HepG2 (cell line): ENCODE results near the gene MYCT1. TPM values are rescaled to one million over a fixed set of nuclear protein-coding genes. Genes with fewer than 3 reads are reported as not detected.

Source experiments
- ATAC-seq: fragments of 200-7000 bp; cut with Tn5 transposase; 3 replicates; pipeline ENCODE4 v1.9.1; 2020; ENCODE audit warnings: mild to moderate bottlenecking, moderate library complexity
- BruUV-seq: library from RNA; stranded (reverse); fragments of 400-500 nt; replicated peaks from 2 replicates; lab custom pipeline; 2021; lab: Mats Ljungman, UMichigan
- CTCF ChIA-PET: fragments of 300-600 bp; formaldehyde crosslinking; extraction: SDS; loops from one replicate; lab custom pipeline; 2021; ENCODE audit warnings: low total read pairs, inconsistent platforms, low intra/inter-chr PET ratio; lab: Yijun Ruan, JAX
- POLR2A ChIA-PET: fragments of 350-600 bp; sonication (Branson Sonifier 250); formaldehyde crosslinking; loops from one replicate; lab custom pipeline; 2020; ENCODE audit warnings: antibody characterized with exemption, inconsistent platforms; lab: Yijun Ruan, JAX
- DNase-seq: peaks from one replicate; pipeline ENCODE4 v3.0.0-alpha.2; 2015; ENCODE audit warnings: low spot score
- FAIRE-seq: peaks from 3 replicates; lab custom pipeline; 2011; peaks lifted over from hg19 to GRCh38; lab: Jason Lieb, UNC
- H2AFZ ChIP-seq: one replicate; pipeline ENCODE4 v1.6.1; 2011; ENCODE audit warnings: low read length, inconsistent platforms
- H3K27ac ChIP-seq: fragments of 300-600 bp; 3 replicates; pipeline ENCODE4 v1.8.0; 2011; ENCODE audit warnings: mixed run types, mild to moderate bottlenecking, mixed read lengths, low read length, inconsistent platforms; ENCODE audit not compliant: insufficient read depth; ENCODE audit errors: extremely low read length
- H3K27me3 ChIP-seq, 2 experiments: fragments of 200-600 bp in 1 of 2; 2 replicates in 1 of 2; 3 replicates in 1 of 2; pipeline versions ENCODE4 v1.6.0 to v1.8.0; 2011; ENCODE audit warnings: low read length in 2 of 2, mild to moderate bottlenecking in 2 of 2, moderate library complexity in 2 of 2, inconsistent platforms in 1 of 2; ENCODE audit not compliant: insufficient read depth in 2 of 2, control insufficient read depth in 1 of 2
- H3K36me3 ChIP-seq, 2 experiments: fragments of 200-600 bp in 1 of 2; replicated peaks in 1 of 2; 2 replicates in 1 of 2; 3 replicates in 1 of 2; pipeline versions ENCODE4 v1.5.1 to v1.8.0; 2011; ENCODE audit warnings: low read length in 2 of 2, inconsistent platforms in 1 of 2; ENCODE audit not compliant: insufficient read depth in 2 of 2, control insufficient read depth in 1 of 2
- H3K4me1 ChIP-seq: 2 replicates; pipeline ENCODE4 v1.5.1; 2012; ENCODE audit warnings: low read length, inconsistent platforms; ENCODE audit not compliant: insufficient read depth
- H3K4me2 ChIP-seq: 2 replicates; pipeline ENCODE4 v1.6.0; 2011; ENCODE audit warnings: low read depth, low read length, inconsistent platforms
- H3K4me3 ChIP-seq, 3 experiments: fragments of 200-600 bp in 1 of 3; sonication (generic), shearing (Covaris generic) in 1 of 3; replicated peaks in 1 of 3; 2 replicates each; pipeline ENCODE4 v1.5.1; 2011 to 2016; ENCODE audit warnings: low read length in 3 of 3, inconsistent platforms in 2 of 3, low read depth in 2 of 3, mild to moderate bottlenecking in 2 of 3, control low read depth in 1 of 3, mixed read lengths in 1 of 3; ENCODE audit not compliant: insufficient read depth in 1 of 3
- H3K79me2 ChIP-seq: one replicate; pipeline ENCODE4 v1.6.1; 2011; ENCODE audit warnings: low read length, inconsistent platforms; ENCODE audit not compliant: insufficient read depth
- H3K9ac ChIP-seq: 2 replicates; pipeline ENCODE4 v1.6.0; 2011; ENCODE audit warnings: mild to moderate bottlenecking, low read depth, low read length, inconsistent platforms; ENCODE audit not compliant: insufficient read depth
- H3K9me3 ChIP-seq: 2 replicates; pipeline ENCODE4 v1.5.1; 2012; ENCODE audit warnings: mild to moderate bottlenecking, low read length
- H4K20me1 ChIP-seq: 2 replicates; pipeline ENCODE4 v1.6.0; 2011; ENCODE audit warnings: inconsistent platforms, mild to moderate bottlenecking, low read length, moderate library complexity; ENCODE audit not compliant: insufficient read depth
- ELF4 ChIP-seq: sonication (generic); formaldehyde crosslinking; IDR thresholded peaks from 2 replicates; pipeline ENCODE4 v1.5.0; 2020; ENCODE audit warnings: missing genetic modification reagents, mild to moderate bottlenecking, moderate library complexity, borderline replicate concordance
- ETV5 ChIP-seq: IDR thresholded peaks from 2 replicates; pipeline ENCODE4 v1.6.1; 2018; ENCODE audit warnings: missing biosample characterization, missing genetic modification reagents, inconsistent platforms, borderline replicate concordance
- NRL ChIP-seq: sonication (generic); formaldehyde crosslinking; IDR thresholded peaks from 2 replicates; pipeline ENCODE4 v1.5.0; 2020; ENCODE audit warnings: missing genetic modification reagents, mild to moderate bottlenecking, moderate library complexity, borderline replicate concordance
- PHF20 ChIP-seq: sonication (generic); formaldehyde crosslinking; IDR thresholded peaks from 2 replicates; pipeline ENCODE4 v1.5.0; 2020; ENCODE audit warnings: mild to moderate bottlenecking, missing genetic modification reagents
- REXO4 ChIP-seq: sonication (generic); formaldehyde crosslinking; IDR thresholded peaks from 2 replicates; pipeline ENCODE4 v1.8.0; 2022; ENCODE audit warnings: missing genetic modification reagents, mild to moderate bottlenecking, borderline replicate concordance
- TCF7 ChIP-seq: sonication (generic); IDR thresholded peaks from 2 replicates; pipeline ENCODE4 v1.6.1; 2016; ENCODE audit warnings: antibody characterized with exemption, low read depth
- ZNF337 ChIP-seq: sonication (generic); formaldehyde crosslinking; IDR thresholded peaks from 2 replicates; pipeline ENCODE4 v1.5.1; 2020; ENCODE audit warnings: missing genetic modification reagents, low read depth, mild to moderate bottlenecking, borderline replicate concordance
- ZNF367 ChIP-seq: sonication (generic); formaldehyde crosslinking; IDR thresholded peaks from 2 replicates; pipeline ENCODE4 v1.4.0; 2020; ENCODE audit warnings: missing genetic modification reagents, borderline replicate concordance
- ZNF44 ChIP-seq: sonication (generic); formaldehyde crosslinking; IDR thresholded peaks from 2 replicates; pipeline ENCODE4 v1.5.1; 2020; ENCODE audit warnings: mild to moderate bottlenecking, missing genetic modification reagents
- ZNF446 ChIP-seq: sonication (generic); formaldehyde crosslinking; IDR thresholded peaks from 2 replicates; pipeline ENCODE4 v1.5.0; 2020; ENCODE audit warnings: mild to moderate bottlenecking, missing genetic modification reagents
- ZNF556 ChIP-seq: sonication (generic); formaldehyde crosslinking; IDR thresholded peaks from 2 replicates; pipeline ENCODE4 v1.4.0; 2020; ENCODE audit warnings: mild to moderate bottlenecking, missing genetic modification reagents, borderline replicate concordance
- ZNF713 ChIP-seq: sonication (generic); formaldehyde crosslinking; IDR thresholded peaks from 2 replicates; pipeline ENCODE4 v1.4.0; 2020; ENCODE audit warnings: mild to moderate bottlenecking, missing genetic modification reagents
- ZNF772 ChIP-seq: sonication (generic); formaldehyde crosslinking; IDR thresholded peaks from 2 replicates; pipeline ENCODE4 v1.5.0; 2020; ENCODE audit warnings: mild to moderate bottlenecking, missing genetic modification reagents
- WGBS: methylation state at CpG from one replicate; pipeline ENCODE4 v1.1.6; 2017; ENCODE audit warnings: low lambda C conversion rate; 5-methylcytosine and 5-hydroxymethylcytosine counted together
- in situ Hi-C: cut with HindIII; loops from 2 replicates; pipeline ENCODE4 v1.10.0; 2017; ENCODE audit warnings: low pct_unique_long_range_greater_than_20kb; ENCODE audit not compliant: extremely low pct_ligation_motif_present
- intact Hi-C: fragments of 100-400 bp; cut with micrococcal nuclease; formaldehyde crosslinking; loops from one replicate; pipeline ENCODE4 v1.10.0; 2022; ENCODE audit not compliant: unreplicated experiment
- polyA plus RNA-seq, 8 experiments: library from polyadenylated mRNA; depleted of rRNA in 3 of 8; stranded (reverse) in 7 of 8; unstranded in 1 of 8; fragments of >200 nt; fragmentation: Illumina TruSeq in 4 of 8; extraction: Trizol in 4 of 8; gene quantifications; 2 replicates each; pipeline versions ENCODE4 v1.2.1 to v1.2.3, GENCODE V29; 2011 to 2016; ENCODE audit warnings: low read depth in 4 of 8, missing spikeins in 1 of 8, mixed read lengths in 1 of 8; ENCODE audit not compliant: insufficient read depth in 1 of 8
- total RNA-seq, 5 experiments: library from RNA; depleted of rRNA; stranded (reverse); fragments of >200 nt; fragmentation: Illumina TruSeq; extraction: Trizol; gene quantifications; 2 replicates each; pipeline ENCODE4 v1.2.3, GENCODE V29; 2016; ENCODE audit warnings: low read depth in 1 of 5
- TF ChIP-seq, protein P1 (sequence below): sonication (generic); formaldehyde crosslinking; IDR thresholded peaks from 2 replicates; pipeline ENCODE4 v1.8.1; 2023; ENCODE audit warnings: mild to moderate bottlenecking, missing genetic modification reagents
- TF ChIP-seq, protein P2 (sequence below): IDR thresholded peaks from 2 replicates; pipeline ENCODE4 v1.6.1; 2016; ENCODE audit warnings: mild to moderate bottlenecking
- TF ChIP-seq, protein P3 (sequence below): sonication (generic); formaldehyde crosslinking; IDR thresholded peaks from 2 replicates; pipeline ENCODE4 v1.4.0; 2020; ENCODE audit warnings: missing genetic modification reagents

The MYCT1 gene
- total and polyA plus RNA-seq, 2 of the 13 experiments (the other 11 are each of a cell fraction or from before 2014, with no cell fraction given) = not detected

DNA sequence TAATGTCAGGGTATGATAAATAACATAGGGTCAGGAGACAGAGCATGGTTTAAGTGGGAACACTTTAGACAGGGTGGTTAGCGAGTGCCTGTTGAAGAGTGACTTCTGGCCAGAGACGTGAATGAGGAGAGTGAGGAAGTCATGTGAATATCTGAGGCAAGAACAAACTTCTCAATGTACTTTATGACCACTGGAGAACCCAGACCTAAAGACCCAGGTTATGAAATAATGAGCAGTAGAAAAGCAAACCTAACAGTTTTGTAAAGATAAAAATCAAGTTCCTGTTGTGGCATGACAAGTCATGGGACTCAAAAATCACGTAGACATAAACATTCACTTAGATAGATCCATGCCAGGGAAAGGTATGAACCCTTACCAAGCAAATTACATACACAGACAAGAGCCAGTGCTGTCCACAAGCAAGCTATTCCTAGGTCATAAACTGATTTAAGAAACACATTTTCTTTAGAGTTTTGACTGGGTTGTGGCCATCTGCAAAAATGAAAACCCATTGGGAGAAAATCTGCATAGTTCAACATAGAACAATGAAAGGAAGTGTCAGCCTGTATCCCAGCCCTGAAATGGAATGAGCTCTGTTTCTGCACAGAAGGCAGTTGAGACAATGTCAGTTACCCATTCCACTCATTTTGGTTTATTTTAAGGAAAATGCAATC, 2.2 kb upstream of the MYCT1 start:
- Histone ChIP-seq H3K4me3 (no peak overlapping the region), H3K4me2 (no peak overlapping the region), H3K36me3 (no peaks in the 10 kb centered on the region), H3K27me3 (no peaks in the 10 kb centered on the region), H2AFZ (no peak overlapping the region), H3K27ac (no peak overlapping the region), H3K79me2 (no peaks in the 10 kb centered on the region), H4K20me1 (no peaks in the 10 kb centered on the region), H3K9me3 (no peaks in the 10 kb centered on the region), H3K4me1 (no peaks in the 10 kb centered on the region), H3K9ac (no peak overlapping the region)
- DNase-seq = no peak
- intact Hi-C loops (no loop called here), in situ Hi-C loops (no loop called here)
- POLR2A ChIA-PET = no interaction called here
- FAIRE-seq = no peak
- TF ChIP-seq, protein P1, sequence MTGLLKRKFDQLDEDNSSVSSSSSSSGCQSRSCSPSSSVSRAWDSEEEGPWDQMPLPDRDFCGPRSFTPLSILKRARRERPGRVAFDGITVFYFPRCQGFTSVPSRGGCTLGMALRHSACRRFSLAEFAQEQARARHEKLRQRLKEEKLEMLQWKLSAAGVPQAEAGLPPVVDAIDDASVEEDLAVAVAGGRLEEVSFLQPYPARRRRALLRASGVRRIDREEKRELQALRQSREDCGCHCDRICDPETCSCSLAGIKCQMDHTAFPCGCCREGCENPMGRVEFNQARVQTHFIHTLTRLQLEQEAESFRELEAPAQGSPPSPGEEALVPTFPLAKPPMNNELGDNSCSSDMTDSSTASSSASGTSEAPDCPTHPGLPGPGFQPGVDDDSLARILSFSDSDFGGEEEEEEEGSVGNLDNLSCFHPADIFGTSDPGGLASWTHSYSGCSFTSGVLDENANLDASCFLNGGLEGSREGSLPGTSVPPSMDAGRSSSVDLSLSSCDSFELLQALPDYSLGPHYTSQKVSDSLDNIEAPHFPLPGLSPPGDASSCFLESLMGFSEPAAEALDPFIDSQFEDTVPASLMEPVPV (CRISPR knock-in tag) = no peak
- TF ChIP-seq PHF20 (CRISPR knock-in tag) (no peak), NRL (no peak), ZNF44 (CRISPR knock-in tag) (no peak), ZNF772 (CRISPR knock-in tag) (no peak), ZNF713 (CRISPR knock-in tag) (no peak), TCF7 (no peak), REXO4 (no peak), ETV5 (CRISPR knock-in tag) (no peak), ZNF367 (CRISPR knock-in tag) (no peak), ZNF337 (CRISPR knock-in tag) (no peak), ZNF556 (CRISPR knock-in tag) (no peak), ZNF446 (CRISPR knock-in tag) (no peak), ELF4 (CRISPR knock-in tag) (no peak)
- TF ChIP-seq, protein P2, sequence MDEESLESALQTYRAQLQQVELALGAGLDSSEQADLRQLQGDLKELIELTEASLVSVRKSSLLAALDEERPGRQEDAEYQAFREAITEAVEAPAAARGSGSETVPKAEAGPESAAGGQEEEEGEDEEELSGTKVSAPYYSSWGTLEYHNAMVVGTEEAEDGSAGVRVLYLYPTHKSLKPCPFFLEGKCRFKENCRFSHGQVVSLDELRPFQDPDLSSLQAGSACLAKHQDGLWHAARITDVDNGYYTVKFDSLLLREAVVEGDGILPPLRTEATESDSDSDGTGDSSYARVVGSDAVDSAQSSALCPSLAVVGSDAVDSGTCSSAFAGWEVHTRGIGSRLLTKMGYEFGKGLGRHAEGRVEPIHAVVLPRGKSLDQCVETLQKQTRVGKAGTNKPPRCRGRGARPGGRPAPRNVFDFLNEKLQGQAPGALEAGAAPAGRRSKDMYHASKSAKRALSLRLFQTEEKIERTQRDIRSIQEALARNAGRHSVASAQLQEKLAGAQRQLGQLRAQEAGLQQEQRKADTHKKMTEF (CRISPR knock-in tag) = no peak
- TF ChIP-seq, protein P3, sequence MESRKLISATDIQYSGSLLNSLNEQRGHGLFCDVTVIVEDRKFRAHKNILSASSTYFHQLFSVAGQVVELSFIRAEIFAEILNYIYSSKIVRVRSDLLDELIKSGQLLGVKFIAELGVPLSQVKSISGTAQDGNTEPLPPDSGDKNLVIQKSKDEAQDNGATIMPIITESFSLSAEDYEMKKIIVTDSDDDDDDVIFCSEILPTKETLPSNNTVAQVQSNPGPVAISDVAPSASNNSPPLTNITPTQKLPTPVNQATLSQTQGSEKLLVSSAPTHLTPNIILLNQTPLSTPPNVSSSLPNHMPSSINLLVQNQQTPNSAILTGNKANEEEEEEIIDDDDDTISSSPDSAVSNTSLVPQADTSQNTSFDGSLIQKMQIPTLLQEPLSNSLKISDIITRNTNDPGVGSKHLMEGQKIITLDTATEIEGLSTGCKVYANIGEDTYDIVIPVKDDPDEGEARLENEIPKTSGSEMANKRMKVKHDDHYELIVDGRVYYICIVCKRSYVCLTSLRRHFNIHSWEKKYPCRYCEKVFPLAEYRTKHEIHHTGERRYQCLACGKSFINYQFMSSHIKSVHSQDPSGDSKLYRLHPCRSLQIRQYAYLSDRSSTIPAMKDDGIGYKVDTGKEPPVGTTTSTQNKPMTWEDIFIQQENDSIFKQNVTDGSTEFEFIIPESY = no peak
- BruUV-seq = no TSS peak
- CTCF ChIA-PET = no interaction called here
- WGBS = 2% methylated on average over 3 of the region's 3 CpGs
- no peak for ATAC-seq
